Measurements from ENCODE around the gene NPBWR2. TPM values are rescaled to one million over a fixed set of nuclear protein-coding genes. Genes with fewer than 3 reads are reported as not detected.

NPBWR2 gene
- total and polyA plus RNA-seq, 2 donors (not counting 3 experiments of a cell fraction or from before 2014, with no cell fraction given) = not detected

DNA sequence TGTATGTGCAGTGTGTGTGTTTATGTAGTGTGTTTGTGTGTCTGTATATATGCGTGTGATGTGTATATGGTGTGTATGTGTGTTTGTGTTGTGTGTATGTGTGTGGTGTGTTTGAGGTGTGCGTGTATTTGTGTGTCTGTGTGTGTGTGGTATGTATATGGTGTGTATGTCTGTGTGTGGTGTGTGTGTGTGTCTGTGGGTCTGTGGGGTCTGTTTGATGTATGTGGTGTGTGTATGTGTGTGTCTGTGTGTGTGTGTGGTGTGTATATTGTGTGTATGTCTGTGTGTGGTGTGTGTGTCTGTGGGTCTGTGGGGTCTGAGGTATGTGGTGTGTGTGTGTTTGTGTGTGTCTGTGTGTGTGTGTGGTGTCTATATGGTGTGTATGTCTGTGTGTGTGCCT, 46.0 kb upstream of the NPBWR2 start:
- ChIA-PET CTCF (no interaction called here), POLR2A (no interaction called here)
- Histone ChIP-seq H3K27ac (ENCODE audit: insufficient read depth, low read depth, low read length) (no peak overlapping the region), H3K36me3 (ENCODE audit: control insufficient read depth in 2 of 2, extremely low read depth in 1 of 2, insufficient read depth in 2 of 2, low read length in 2 of 2) (no peaks in the 10 kb centered on the region), H3K9me3 (replicated peaks; ENCODE audit: control insufficient read depth, insufficient read depth, low read length) (no peaks in the 10 kb centered on the region), H2AFZ (ENCODE audit: low read depth, low read length) (no peak overlapping the region), H3K4me2 (ENCODE audit: insufficient read depth, low read length) (no peak overlapping the region), H3K9me1 (replicated peaks; ENCODE audit: control insufficient read depth, extremely low read depth, insufficient read depth, low read length) (no peaks in the 10 kb centered on the region), H3K79me2 (ENCODE audit: control insufficient read depth, insufficient read depth, low read length) (no peaks in the 10 kb centered on the region), H3K4me3 (replicated peaks in 1 of 3; ENCODE audit: insufficient read depth in 1 of 3, low read depth in 1 of 3, low read length in 3 of 3) (no peak overlapping the region), H4K20me1 (replicated peaks; ENCODE audit: control insufficient read depth, extremely low read depth, insufficient read depth, low read length) (no peaks in the 10 kb centered on the region), H3K27me3 (ENCODE audit: control insufficient read depth in 2 of 2, insufficient read depth in 2 of 2, low read length in 2 of 2) (no peaks in the 10 kb centered on the region), H3K9ac (replicated peaks; ENCODE audit: extremely low read depth, insufficient read depth, low read length) (no peak overlapping the region), H3K4me1 (ENCODE audit: control insufficient read depth, extremely low read depth, insufficient read depth, low read length) (no peaks in the 10 kb centered on the region)
- DNase-seq (ENCODE audit: low read depth, low spot score) (no peak), FAIRE-seq (no peak)
- TF ChIP-seq FOS (IDR thresholded peaks at IDR 0.05; ENCODE audit: borderline replicate concordance, insufficient read depth, low read length) (no peak), GATA2 (IDR thresholded peaks at IDR 0.05; ENCODE audit: insufficient read depth, insufficient read length, low read depth, low read length) (no peak), EZH2 (IDR thresholded peaks at IDR 0.05; ENCODE audit: borderline replicate concordance, low read depth, low read length, severe bottlenecking) (no peak), MAX (IDR thresholded peaks at IDR 0.05; ENCODE audit: insufficient read depth, insufficient read length) (no peak), POLR2AphosphoS5 (IDR thresholded peaks at IDR 0.05; ENCODE audit: insufficient read depth, low read depth, low read length) (no peak), JUN (IDR thresholded peaks at IDR 0.05; ENCODE audit: borderline replicate concordance, insufficient read depth, insufficient read length, low read depth) (no peak), MYC (IDR thresholded peaks at IDR 0.05; ENCODE audit: low read depth, low read length) (no peak), POLR2A (IDR thresholded peaks at IDR 0.05; ENCODE audit: low read depth, low read length) (no peak)
- TF ChIP-seq, protein P1, sequence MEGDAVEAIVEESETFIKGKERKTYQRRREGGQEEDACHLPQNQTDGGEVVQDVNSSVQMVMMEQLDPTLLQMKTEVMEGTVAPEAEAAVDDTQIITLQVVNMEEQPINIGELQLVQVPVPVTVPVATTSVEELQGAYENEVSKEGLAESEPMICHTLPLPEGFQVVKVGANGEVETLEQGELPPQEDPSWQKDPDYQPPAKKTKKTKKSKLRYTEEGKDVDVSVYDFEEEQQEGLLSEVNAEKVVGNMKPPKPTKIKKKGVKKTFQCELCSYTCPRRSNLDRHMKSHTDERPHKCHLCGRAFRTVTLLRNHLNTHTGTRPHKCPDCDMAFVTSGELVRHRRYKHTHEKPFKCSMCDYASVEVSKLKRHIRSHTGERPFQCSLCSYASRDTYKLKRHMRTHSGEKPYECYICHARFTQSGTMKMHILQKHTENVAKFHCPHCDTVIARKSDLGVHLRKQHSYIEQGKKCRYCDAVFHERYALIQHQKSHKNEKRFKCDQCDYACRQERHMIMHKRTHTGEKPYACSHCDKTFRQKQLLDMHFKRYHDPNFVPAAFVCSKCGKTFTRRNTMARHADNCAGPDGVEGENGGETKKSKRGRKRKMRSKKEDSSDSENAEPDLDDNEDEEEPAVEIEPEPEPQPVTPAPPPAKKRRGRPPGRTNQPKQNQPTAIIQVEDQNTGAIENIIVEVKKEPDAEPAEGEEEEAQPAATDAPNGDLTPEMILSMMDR (IDR thresholded peaks at IDR 0.05; ENCODE audit: extremely low read depth in 1 of 2, insufficient read depth in 1 of 2, low read depth in 1 of 2, low read length in 2 of 2) = no peak
- intact Hi-C loops (cut with micrococcal nuclease) = no loop called here
- dilution Hi-C loops (cut with MboI; ENCODE audit: extremely low pct_ligation_motif_present, low sequenced_read_pairs) = no loop called here
- BruUV-seq (replicated peaks) = no TSS peak
